GM23338 (cell line): ENCODE measurements around the gene TOR1AIP2. TPM values are rescaled to one million over a fixed set of nuclear protein-coding genes. Genes with fewer than 3 reads are reported as not detected.

Experiments
- ATAC-seq: fragments of 200-7000 bp; cut with Tn5 transposase; 3 replicates; pipeline ENCODE4 v1.9.1; 2020
- DNase-seq: peaks from one replicate; pipeline ENCODE4 v3.0.0-alpha.2; 2015; ENCODE audit warnings: low spot score
- H2AFZ ChIP-seq: fragments of 200-600 bp; sonication (generic); 2 replicates; pipeline ENCODE4 v1.8.0; 2016; ENCODE audit warnings: antibody characterized with exemption, mild to moderate bottlenecking, moderate library complexity
- H3F3A ChIP-seq: fragments of 200-600 bp; sonication (generic); replicated peaks from 2 replicates; pipeline ENCODE4 v1.8.0; 2017; ENCODE audit warnings: antibody characterized with exemption, mixed run types, low read depth
- H3K27ac ChIP-seq: fragments of 200-600 bp; sonication (generic); 2 replicates; pipeline ENCODE4 v1.6.1; 2016; ENCODE audit warnings: low read depth
- H3K27me3 ChIP-seq: fragments of 200-600 bp; sonication (generic); 2 replicates; pipeline ENCODE4 v1.8.0; 2016; ENCODE audit warnings: mild to moderate bottlenecking, mixed run types, moderate library complexity; ENCODE audit not compliant: insufficient read depth
- H3K36me3 ChIP-seq: fragments of 200-600 bp; sonication (generic); 2 replicates; pipeline ENCODE4 v1.8.0; 2016; ENCODE audit warnings: mild to moderate bottlenecking; ENCODE audit not compliant: insufficient read depth
- H3K4me1 ChIP-seq: fragments of 200-600 bp; sonication (generic); 2 replicates; pipeline ENCODE4 v1.8.0; 2016; ENCODE audit warnings: mild to moderate bottlenecking, moderate library complexity; ENCODE audit not compliant: insufficient read depth
- H3K4me2 ChIP-seq: fragments of 200-600 bp; sonication (generic); 2 replicates; pipeline ENCODE4 v1.7.1; 2017; ENCODE audit warnings: mixed run types
- H3K4me3 ChIP-seq: fragments of 200-600 bp; sonication (generic); 2 replicates; pipeline ENCODE4 v1.6.1; 2016; ENCODE audit warnings: mixed run types
- H3K79me2 ChIP-seq: fragments of 200-600 bp; sonication (generic); replicated peaks from 2 replicates; pipeline ENCODE4 v1.8.0; 2017; ENCODE audit warnings: mild to moderate bottlenecking; ENCODE audit not compliant: insufficient read depth
- H3K9me2 ChIP-seq: fragments of 200-600 bp; sonication (generic); 2 replicates; pipeline ENCODE4 v1.8.0; 2017; ENCODE audit not compliant: insufficient read depth
- H4K20me1 ChIP-seq: fragments of 200-600 bp; sonication (generic); replicated peaks from 2 replicates; pipeline ENCODE4 v1.8.0; 2017; ENCODE audit warnings: mild to moderate bottlenecking; ENCODE audit not compliant: insufficient read depth
- H3K27ac Mint-ChIP-seq: 2 replicates; pipeline ENCODE4 v1.8.0; 2020; ENCODE audit warnings: inconsistent platforms, mild to moderate bottlenecking, moderate library complexity, mixed read lengths
- H3K27me3 Mint-ChIP-seq: 3 replicates; pipeline ENCODE4 v1.8.0; 2022; ENCODE audit warnings: low read depth, mild to moderate bottlenecking, moderate library complexity, mixed read lengths, inconsistent platforms; ENCODE audit not compliant: insufficient read depth, poor library complexity
- H3K36me3 Mint-ChIP-seq: 3 replicates; pipeline ENCODE4 v1.8.0; 2021; ENCODE audit warnings: low read depth, mild to moderate bottlenecking, inconsistent platforms, moderate library complexity, mixed read lengths
- H3K4me1 Mint-ChIP-seq: 3 replicates; pipeline ENCODE4 v1.8.0; 2020; ENCODE audit warnings: mild to moderate bottlenecking, inconsistent platforms, mixed read lengths
- H3K4me3 Mint-ChIP-seq: 3 replicates; pipeline ENCODE4 v1.8.0; 2021; ENCODE audit warnings: moderate library complexity, mild to moderate bottlenecking, inconsistent platforms, mixed read lengths
- H3K9me3 Mint-ChIP-seq: 3 replicates; pipeline ENCODE4 v1.8.0; 2020; ENCODE audit warnings: moderate library complexity, mild to moderate bottlenecking, inconsistent platforms, mixed read lengths
- CREB1 ChIP-seq: fragments of 250-450 bp; sonication (Bioruptor Pico); IDR thresholded peaks from 2 replicates; pipeline ENCODE4 v1.5.0; 2020; ENCODE audit warnings: low read depth, mild to moderate bottlenecking, moderate library complexity
- EZH2 ChIP-seq: fragments of 200-600 bp; sonication (generic); IDR thresholded peaks from one replicate; pipeline ENCODE4 v1.8.0; 2017; ENCODE audit warnings: antibody characterized with exemption, mild to moderate bottlenecking, low read depth; ENCODE audit not compliant: unreplicated experiment
- EZH2phosphoT487 ChIP-seq: fragments of 200-600 bp; sonication (generic); IDR thresholded peaks from one replicate; pipeline ENCODE4 v1.8.1; 2018; ENCODE audit warnings: antibody characterized with exemption; ENCODE audit not compliant: unreplicated experiment
- NANOG ChIP-seq: IDR thresholded peaks from 2 replicates; pipeline ENCODE4 v1.6.1; 2016; ENCODE audit warnings: antibody characterized with exemption, borderline replicate concordance
- POLR2AphosphoS5 ChIP-seq: IDR thresholded peaks from 2 replicates; pipeline ENCODE4 v1.6.1; 2016; ENCODE audit warnings: antibody characterized with exemption, low read depth
- STAT1 ChIP-seq: IDR thresholded peaks from one replicate; pipeline ENCODE4 v1.6.1; 2016; ENCODE audit warnings: antibody characterized with exemption; ENCODE audit not compliant: unreplicated experiment
- ZNF114 ChIP-seq: fragments of 250-450 bp; sonication (Bioruptor Pico); IDR thresholded peaks from 2 replicates; pipeline ENCODE4 v1.5.0; 2020; ENCODE audit warnings: mild to moderate bottlenecking, moderate library complexity
- polyA plus RNA-seq: library from polyadenylated mRNA; unstranded; fragments of >200 nt; fragmentation: Nextera tagmentation; extraction: Ambion mirVana; gene quantifications from 2 replicates; pipeline ENCODE4 v1.2.1, GENCODE V29; 2016
- total RNA-seq: library from RNA; depleted of rRNA; stranded (reverse); fragments of >200 nt; shearing (Covaris generic); gene quantifications from 2 replicates; pipeline ENCODE4 v1.2.3, GENCODE V29; 2014
- TF ChIP-seq, protein P1 (sequence below): IDR thresholded peaks from one replicate; pipeline ENCODE4 v1.6.1; 2018; ENCODE audit warnings: antibody characterized with exemption; ENCODE audit not compliant: unreplicated experiment
- TF ChIP-seq, protein P2 (sequence below), 2 experiments: fragments of 200-600 bp in 1 of 2; sonication (generic) in 1 of 2; conservative IDR thresholded peaks; 2 replicates each; pipeline versions ENCODE4 v1.5.1 to v1.6.1; 2016 to 2017; ENCODE audit warnings: antibody characterized with exemption in 2 of 2, low read depth in 2 of 2, mild to moderate bottlenecking in 2 of 2, moderate library complexity in 1 of 2
- TF ChIP-seq, protein P3 (sequence below): IDR thresholded peaks from 2 replicates; pipeline ENCODE4 v1.6.1; 2016; ENCODE audit warnings: antibody characterized with exemption
- TF ChIP-seq, protein P4 (sequence below): fragments of 250-450 bp; sonication (Bioruptor Pico); IDR thresholded peaks from 2 replicates; pipeline ENCODE4 v1.5.0; 2020; ENCODE audit warnings: mild to moderate bottlenecking, moderate library complexity

TOR1AIP2 gene
- total and polyA plus RNA-seq, 2 experiments from 2014 or later: 21.1 to 81.3 TPM

DNA sequence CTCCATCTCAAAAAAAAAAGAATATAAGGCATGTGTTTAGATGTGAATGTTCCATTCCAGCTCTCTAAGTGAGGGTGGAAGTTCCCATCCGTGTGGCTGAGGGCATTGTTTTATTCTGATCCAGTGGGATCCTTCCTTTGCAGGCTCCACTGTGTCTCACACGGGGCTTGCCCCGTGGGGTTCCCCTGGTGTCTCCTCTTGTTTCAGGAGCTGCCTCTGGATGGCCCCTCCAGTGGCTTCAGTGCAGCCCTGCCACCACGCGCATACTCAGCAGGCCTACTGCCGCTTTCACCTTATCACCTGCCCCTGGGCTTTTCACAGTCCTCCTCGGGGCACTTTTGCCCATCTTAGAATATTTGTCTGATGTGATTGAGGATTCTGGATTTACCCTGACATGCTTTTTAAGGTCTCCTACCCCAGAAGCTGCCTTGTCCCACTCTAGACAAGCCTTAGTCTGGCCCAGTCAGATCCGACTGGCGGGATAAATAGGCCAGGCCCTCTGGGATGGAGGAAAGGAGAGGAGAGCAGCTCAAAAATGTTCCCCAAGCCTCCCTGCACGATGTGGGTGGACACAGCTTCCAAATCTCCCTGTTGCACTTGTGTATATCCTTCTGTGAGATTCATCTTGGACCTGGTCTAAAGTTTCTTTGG is 79.3 kb downstream of the TOR1AIP2 start:
- Histone ChIP-seq H3K36me3 (no peaks in the 10 kb centered on the region), H3K27ac (no peak overlapping the region)
- DNase-seq: no peak

More for the DNA sequence above, 79.3 kb downstream of the TOR1AIP2 start:
- H3K4me1 Mint-ChIP-seq: peaks cover 15% of the 10 kb centered on the region
- Histone ChIP-seq H3K4me2 (no peak overlapping the region), H3K79me2 (no peaks in the 10 kb centered on the region), H3F3A (no peaks in the 10 kb centered on the region), H2AFZ (no peak overlapping the region; the same call in 1 of the 2 replicates), H4K20me1 (no peaks in the 10 kb centered on the region), H3K4me3 (no peak overlapping the region), H3K27me3 (no peaks in the 10 kb centered on the region), H3K4me1 (no peaks in the 10 kb centered on the region), H3K9me2 (no peaks in the 10 kb centered on the region)
- H3K4me3 Mint-ChIP-seq: no peak overlapping the region
- H3K9me3 Mint-ChIP-seq: no peaks in the 10 kb centered on the region
- H3K27ac Mint-ChIP-seq: no peak overlapping the region
- no peaks in the 10 kb centered on the region for H3K36me3 Mint-ChIP-seq
- no peak; the same call in 2 of the 3 replicates for ATAC-seq
- no peak for TF ChIP-seq CREB1 (CRISPR knock-in tag)
- TF ChIP-seq NANOG: no peak
- TF ChIP-seq EZH2phosphoT487: no peak
- no peak for TF ChIP-seq POLR2AphosphoS5
- TF ChIP-seq, protein P1, sequence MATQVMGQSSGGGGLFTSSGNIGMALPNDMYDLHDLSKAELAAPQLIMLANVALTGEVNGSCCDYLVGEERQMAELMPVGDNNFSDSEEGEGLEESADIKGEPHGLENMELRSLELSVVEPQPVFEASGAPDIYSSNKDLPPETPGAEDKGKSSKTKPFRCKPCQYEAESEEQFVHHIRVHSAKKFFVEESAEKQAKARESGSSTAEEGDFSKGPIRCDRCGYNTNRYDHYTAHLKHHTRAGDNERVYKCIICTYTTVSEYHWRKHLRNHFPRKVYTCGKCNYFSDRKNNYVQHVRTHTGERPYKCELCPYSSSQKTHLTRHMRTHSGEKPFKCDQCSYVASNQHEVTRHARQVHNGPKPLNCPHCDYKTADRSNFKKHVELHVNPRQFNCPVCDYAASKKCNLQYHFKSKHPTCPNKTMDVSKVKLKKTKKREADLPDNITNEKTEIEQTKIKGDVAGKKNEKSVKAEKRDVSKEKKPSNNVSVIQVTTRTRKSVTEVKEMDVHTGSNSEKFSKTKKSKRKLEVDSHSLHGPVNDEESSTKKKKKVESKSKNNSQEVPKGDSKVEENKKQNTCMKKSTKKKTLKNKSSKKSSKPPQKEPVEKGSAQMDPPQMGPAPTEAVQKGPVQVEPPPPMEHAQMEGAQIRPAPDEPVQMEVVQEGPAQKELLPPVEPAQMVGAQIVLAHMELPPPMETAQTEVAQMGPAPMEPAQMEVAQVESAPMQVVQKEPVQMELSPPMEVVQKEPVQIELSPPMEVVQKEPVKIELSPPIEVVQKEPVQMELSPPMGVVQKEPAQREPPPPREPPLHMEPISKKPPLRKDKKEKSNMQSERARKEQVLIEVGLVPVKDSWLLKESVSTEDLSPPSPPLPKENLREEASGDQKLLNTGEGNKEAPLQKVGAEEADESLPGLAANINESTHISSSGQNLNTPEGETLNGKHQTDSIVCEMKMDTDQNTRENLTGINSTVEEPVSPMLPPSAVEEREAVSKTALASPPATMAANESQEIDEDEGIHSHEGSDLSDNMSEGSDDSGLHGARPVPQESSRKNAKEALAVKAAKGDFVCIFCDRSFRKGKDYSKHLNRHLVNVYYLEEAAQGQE: no peak
- TF ChIP-seq, protein P2, sequence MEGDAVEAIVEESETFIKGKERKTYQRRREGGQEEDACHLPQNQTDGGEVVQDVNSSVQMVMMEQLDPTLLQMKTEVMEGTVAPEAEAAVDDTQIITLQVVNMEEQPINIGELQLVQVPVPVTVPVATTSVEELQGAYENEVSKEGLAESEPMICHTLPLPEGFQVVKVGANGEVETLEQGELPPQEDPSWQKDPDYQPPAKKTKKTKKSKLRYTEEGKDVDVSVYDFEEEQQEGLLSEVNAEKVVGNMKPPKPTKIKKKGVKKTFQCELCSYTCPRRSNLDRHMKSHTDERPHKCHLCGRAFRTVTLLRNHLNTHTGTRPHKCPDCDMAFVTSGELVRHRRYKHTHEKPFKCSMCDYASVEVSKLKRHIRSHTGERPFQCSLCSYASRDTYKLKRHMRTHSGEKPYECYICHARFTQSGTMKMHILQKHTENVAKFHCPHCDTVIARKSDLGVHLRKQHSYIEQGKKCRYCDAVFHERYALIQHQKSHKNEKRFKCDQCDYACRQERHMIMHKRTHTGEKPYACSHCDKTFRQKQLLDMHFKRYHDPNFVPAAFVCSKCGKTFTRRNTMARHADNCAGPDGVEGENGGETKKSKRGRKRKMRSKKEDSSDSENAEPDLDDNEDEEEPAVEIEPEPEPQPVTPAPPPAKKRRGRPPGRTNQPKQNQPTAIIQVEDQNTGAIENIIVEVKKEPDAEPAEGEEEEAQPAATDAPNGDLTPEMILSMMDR (conservative IDR thresholded peaks at IDR 0.05; ENCODE audit: low read depth in 2 of 2): no peak
- no peak for TF ChIP-seq EZH2
- TF ChIP-seq STAT1: no peak
- no peak for TF ChIP-seq ZNF114 (CRISPR knock-in tag)
- TF ChIP-seq, protein P3, sequence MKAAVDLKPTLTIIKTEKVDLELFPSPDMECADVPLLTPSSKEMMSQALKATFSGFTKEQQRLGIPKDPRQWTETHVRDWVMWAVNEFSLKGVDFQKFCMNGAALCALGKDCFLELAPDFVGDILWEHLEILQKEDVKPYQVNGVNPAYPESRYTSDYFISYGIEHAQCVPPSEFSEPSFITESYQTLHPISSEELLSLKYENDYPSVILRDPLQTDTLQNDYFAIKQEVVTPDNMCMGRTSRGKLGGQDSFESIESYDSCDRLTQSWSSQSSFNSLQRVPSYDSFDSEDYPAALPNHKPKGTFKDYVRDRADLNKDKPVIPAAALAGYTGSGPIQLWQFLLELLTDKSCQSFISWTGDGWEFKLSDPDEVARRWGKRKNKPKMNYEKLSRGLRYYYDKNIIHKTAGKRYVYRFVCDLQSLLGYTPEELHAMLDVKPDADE: no peak
- TF ChIP-seq, protein P4, sequence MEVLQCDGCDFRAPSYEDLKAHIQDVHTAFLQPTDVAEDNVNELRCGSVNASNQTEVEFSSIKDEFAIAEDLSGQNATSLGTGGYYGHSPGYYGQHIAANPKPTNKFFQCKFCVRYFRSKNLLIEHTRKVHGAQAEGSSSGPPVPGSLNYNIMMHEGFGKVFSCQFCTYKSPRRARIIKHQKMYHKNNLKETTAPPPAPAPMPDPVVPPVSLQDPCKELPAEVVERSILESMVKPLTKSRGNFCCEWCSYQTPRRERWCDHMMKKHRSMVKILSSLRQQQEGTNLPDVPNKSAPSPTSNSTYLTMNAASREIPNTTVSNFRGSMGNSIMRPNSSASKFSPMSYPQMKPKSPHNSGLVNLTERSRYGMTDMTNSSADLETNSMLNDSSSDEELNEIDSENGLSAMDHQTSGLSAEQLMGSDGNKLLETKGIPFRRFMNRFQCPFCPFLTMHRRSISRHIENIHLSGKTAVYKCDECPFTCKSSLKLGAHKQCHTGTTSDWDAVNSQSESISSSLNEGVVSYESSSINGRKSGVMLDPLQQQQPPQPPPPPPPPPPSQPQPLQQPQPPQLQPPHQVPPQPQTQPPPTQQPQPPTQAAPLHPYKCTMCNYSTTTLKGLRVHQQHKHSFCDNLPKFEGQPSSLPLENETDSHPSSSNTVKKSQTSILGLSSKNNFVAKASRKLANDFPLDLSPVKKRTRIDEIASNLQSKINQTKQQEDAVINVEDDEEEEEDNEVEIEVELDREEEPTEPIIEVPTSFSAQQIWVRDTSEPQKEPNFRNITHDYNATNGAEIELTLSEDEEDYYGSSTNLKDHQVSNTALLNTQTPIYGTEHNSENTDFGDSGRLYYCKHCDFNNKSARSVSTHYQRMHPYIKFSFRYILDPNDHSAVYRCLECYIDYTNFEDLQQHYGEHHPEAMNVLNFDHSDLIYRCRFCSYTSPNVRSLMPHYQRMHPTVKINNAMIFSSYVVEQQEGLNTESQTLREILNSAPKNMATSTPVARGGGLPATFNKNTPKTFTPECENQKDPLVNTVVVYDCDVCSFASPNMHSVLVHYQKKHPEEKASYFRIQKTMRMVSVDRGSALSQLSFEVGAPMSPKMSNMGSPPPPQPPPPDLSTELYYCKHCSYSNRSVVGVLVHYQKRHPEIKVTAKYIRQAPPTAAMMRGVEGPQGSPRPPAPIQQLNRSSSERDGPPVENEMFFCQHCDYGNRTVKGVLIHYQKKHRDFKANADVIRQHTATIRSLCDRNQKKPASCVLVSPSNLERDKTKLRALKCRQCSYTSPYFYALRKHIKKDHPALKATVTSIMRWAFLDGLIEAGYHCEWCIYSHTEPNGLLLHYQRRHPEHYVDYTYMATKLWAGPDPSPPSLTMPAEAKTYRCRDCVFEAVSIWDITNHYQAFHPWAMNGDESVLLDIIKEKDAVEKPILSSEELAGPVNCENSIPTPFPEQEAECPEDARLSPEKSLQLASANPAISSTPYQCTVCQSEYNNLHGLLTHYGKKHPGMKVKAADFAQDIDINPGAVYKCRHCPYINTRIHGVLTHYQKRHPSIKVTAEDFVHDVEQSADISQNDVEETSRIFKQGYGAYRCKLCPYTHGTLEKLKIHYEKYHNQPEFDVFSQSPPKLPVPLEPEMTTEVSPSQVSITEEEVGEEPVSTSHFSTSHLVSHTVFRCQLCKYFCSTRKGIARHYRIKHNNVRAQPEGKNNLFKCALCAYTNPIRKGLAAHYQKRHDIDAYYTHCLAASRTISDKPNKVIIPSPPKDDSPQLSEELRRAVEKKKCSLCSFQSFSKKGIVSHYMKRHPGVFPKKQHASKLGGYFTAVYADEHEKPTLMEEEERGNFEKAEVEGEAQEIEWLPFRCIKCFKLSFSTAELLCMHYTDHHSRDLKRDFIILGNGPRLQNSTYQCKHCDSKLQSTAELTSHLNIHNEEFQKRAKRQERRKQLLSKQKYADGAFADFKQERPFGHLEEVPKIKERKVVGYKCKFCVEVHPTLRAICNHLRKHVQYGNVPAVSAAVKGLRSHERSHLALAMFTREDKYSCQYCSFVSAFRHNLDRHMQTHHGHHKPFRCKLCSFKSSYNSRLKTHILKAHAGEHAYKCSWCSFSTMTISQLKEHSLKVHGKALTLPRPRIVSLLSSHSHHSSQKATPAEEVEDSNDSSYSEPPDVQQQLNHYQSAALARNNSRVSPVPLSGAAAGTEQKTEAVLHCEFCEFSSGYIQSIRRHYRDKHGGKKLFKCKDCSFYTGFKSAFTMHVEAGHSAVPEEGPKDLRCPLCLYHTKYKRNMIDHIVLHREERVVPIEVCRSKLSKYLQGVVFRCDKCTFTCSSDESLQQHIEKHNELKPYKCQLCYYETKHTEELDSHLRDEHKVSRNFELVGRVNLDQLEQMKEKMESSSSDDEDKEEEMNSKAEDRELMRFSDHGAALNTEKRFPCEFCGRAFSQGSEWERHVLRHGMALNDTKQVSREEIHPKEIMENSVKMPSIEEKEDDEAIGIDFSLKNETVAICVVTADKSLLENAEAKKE (CRISPR knock-in tag): no peak
- H3K27me3 Mint-ChIP-seq: peaks cover 2% of the 10 kb centered on the region
